GM23338 (cell line): ENCODE measurements around the gene NCSTN.

Source experiments
- CTCF ChIP-seq, 2 experiments: fragments of 200-600 bp in 1 of 2; sonication (generic) in 1 of 2; conservative IDR thresholded peaks; 2 replicates each; pipeline versions ENCODE4 v1.5.1 to v1.6.1; 2016 to 2017; ENCODE audit warnings: antibody characterized with exemption in 2 of 2, low read depth in 2 of 2, mild to moderate bottlenecking in 2 of 2, moderate library complexity in 1 of 2
- EZH2phosphoT487 ChIP-seq: fragments of 200-600 bp; sonication (generic); IDR thresholded peaks from one replicate; pipeline ENCODE4 v1.8.1; 2018; ENCODE audit warnings: antibody characterized with exemption; ENCODE audit not compliant: unreplicated experiment

- TF ChIP-seq CTCF (conservative IDR thresholded peaks at IDR 0.05; ENCODE audit: low read depth in 2 of 2), result no peak
- TF ChIP-seq EZH2phosphoT487, result no peak
Observed at GRCh38 chr1:160361199-160361598, 18.0 kb downstream of the NCSTN start.
